Measurements from ENCODE around the gene TBP. TPM values are rescaled to one million over a fixed set of nuclear protein-coding genes. Genes with fewer than 3 reads are reported as not detected.
A peak's percentile ranks its signal among the peaks of the same experiment; 100 is the strongest.

The TBP gene
- total RNA-seq, 6 experiments from 2014 or later, result 5.3 to 9.1 (median 5.9) TPM

DNA sequence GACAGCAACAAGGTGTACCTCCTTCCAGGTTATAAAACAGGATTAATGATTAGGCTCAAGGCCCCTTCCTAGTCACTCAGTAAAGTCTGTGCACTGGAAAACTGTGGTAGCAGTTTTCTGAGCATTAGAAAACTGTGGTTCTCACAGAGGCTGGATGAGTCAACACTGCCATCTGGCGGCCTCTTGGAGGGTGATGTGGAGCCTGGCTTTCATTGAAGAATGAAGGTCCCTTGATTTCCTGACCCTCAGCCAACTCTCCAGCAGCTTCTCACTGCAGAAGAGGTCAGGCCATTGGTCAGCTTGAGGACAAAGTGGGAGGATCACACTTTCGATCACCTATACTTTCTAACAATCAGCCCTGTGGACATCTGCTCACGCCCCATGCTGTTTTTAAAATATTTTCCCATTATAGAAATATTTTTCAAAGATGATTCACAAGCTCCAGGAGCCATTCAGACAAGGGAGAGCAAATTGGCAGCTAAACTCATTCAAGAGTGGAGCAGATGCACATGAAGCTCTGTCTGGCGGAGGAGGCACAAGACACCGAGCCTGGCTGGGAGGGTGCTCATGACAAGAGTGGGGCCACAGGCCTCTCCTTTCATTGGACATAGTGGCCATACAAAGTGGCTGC lies 24.2 kb upstream of the TBP start:
- no peaks in the 10 kb centered on the region for H3K9me3 ChIP-seq
- WGBS (ENCODE audit: insufficient coverage, low coverage, low lambda C conversion rate, missing lambda C conversion rate), result 39% methylated on average over 5 of the region's 5 CpGs
- DNase-seq (peak; percentile 77 to 87 (median 82)), ATAC-seq (peak; percentile 99 to 100 (median 99))
- TF ChIP-seq POLR2A (IDR thresholded peaks at IDR 0.05), result no peak
- TF ChIP-seq, protein P1, sequence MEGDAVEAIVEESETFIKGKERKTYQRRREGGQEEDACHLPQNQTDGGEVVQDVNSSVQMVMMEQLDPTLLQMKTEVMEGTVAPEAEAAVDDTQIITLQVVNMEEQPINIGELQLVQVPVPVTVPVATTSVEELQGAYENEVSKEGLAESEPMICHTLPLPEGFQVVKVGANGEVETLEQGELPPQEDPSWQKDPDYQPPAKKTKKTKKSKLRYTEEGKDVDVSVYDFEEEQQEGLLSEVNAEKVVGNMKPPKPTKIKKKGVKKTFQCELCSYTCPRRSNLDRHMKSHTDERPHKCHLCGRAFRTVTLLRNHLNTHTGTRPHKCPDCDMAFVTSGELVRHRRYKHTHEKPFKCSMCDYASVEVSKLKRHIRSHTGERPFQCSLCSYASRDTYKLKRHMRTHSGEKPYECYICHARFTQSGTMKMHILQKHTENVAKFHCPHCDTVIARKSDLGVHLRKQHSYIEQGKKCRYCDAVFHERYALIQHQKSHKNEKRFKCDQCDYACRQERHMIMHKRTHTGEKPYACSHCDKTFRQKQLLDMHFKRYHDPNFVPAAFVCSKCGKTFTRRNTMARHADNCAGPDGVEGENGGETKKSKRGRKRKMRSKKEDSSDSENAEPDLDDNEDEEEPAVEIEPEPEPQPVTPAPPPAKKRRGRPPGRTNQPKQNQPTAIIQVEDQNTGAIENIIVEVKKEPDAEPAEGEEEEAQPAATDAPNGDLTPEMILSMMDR (IDR thresholded peaks at IDR 0.05), result peak; percentile 77 to 95 (median 92)
- no peak overlapping the region for H3K4me3 ChIP-seq
- peaks cover 0 to 5% (median 2%) of the 10 kb centered on the region in 4 donors for H3K4me1 ChIP-seq
- intact Hi-C loops (cut with DNase I), result loop anchor here in 1 of 2 donors (10.0 kb wide), 1 partner anchor 735 kb away; no protein-coding TSS in a partner anchor
- H3K27ac ChIP-seq, result no peak overlapping the region
- H3K36me3 ChIP-seq, result peaks cover 0 to 21% (median 11%) of the 10 kb centered on the region in 4 donors
- H3K27me3 ChIP-seq, result no peaks in the 10 kb centered on the region

DNA sequence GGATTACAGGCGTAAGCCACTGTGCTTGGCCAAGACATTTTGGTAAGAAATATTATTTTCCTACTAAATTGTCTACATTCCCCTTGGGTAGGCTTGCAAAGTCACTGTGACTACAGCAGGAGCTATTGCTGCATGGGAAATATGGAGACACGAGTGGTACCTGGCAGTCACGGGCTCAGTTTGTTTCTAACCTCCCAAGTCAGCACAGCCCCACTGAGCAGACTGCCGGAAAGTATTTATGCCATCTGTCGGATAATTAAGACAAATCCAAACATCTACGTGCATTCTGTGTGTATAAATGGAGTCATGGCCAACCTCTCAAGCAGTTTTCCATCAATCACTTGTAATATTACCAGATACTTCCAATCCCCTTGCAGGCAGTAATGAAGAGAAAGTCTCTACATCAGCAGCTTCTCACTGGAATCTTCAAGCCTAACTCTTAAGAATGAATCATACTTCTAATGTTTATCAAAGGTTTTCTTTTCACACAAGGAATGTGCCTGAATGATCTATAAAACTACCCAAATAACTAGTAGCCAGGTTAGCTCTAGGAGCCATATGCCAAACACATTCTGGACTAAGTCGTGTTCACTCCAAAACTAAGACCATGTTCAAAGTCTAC lies 21.2 kb upstream of the TBP start:
- no peak overlapping the region for H3K27ac ChIP-seq
- intact Hi-C loops (cut with DNase I), result no loop called here

DNA sequence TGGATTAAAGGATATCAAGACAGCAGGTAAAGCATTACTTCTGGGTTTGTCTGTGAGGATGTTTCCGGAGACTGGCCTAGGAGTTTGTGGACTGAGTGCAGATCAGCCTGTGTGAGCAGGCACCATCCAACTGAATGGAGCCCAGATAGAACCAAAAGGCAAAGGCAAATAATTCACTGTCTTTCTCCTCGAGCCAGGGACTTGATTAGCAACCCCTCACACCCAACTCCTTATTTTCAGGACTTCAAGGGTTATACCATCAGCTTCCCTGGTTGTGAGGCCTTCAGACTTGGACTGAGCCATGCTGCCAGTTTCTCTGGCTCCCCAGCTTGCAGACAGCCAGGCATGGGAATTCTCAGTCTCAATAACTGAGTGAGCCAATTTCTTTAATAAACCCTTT lies 20.4 kb upstream of the TBP start:
- DNase-seq (no peak), ATAC-seq (no peak)
- 78% methylated on average over 1 of the region's 2 CpGs for WGBS (ENCODE audit: insufficient coverage, low coverage, low lambda C conversion rate, missing lambda C conversion rate)
- intact Hi-C loops (cut with DNase I), result no loop called here
- Histone ChIP-seq H3K9me3 (no peaks in the 10 kb centered on the region), H3K27ac (no peak overlapping the region), H3K36me3 (peaks cover 4 to 59% (median 31%) of the 10 kb centered on the region in 4 donors), H3K27me3 (no peaks in the 10 kb centered on the region), H3K4me1 (peaks cover 0 to 14% (median 6%) of the 10 kb centered on the region in 4 donors), H3K4me3 (no peak overlapping the region)
- no peak for TF ChIP-seq POLR2A (IDR thresholded peaks at IDR 0.05)
- TF ChIP-seq, protein P1 (IDR thresholded peaks at IDR 0.05), result no peak

More for the DNA sequence above, 21.2 kb upstream of the TBP start:
- Histone ChIP-seq H3K4me1 (peaks cover 0 to 14% (median 6%) of the 10 kb centered on the region in 4 donors), H3K9me3 (no peaks in the 10 kb centered on the region), H3K36me3 (peaks cover 4 to 50% (median 27%) of the 10 kb centered on the region in 4 donors), H3K4me3 (no peak overlapping the region), H3K27me3 (no peaks in the 10 kb centered on the region)
- ATAC-seq (no peak), DNase-seq (no peak)
- TF ChIP-seq POLR2A (IDR thresholded peaks at IDR 0.05), result no peak
- TF ChIP-seq, protein P1 (IDR thresholded peaks at IDR 0.05), result no peak
- 94% methylated on average over 4 of the region's 7 CpGs for WGBS (ENCODE audit: insufficient coverage, low coverage, low lambda C conversion rate, missing lambda C conversion rate)

DNA sequence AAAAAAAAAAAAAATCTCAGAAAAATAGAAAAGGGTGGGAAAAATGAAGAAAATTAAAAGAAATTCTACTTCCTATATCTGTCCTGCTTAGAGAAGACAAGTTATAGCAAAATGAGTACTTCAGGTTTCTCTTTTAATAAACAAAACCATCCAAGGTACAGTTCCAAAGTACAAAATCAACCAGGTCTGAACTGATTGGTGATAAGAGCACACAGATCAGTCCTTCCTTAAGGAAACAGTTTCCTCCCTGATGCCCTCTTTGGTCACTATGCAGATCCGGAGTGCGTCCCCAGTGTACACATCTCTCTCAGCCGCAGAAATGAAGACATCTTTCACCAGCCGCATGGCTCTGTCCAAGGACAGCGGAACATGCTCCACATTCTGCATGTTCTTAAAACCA lies 19.2 kb upstream of the TBP start:
- peak overlapping the region in 1 of 3 donors; percentile 31 for H3K27ac ChIP-seq
- intact Hi-C loops (cut with DNase I), result no loop called here
- H3K36me3 ChIP-seq, result peaks cover 4 to 71% (median 37%) of the 10 kb centered on the region in 4 donors

More for the DNA sequence above, 19.2 kb upstream of the TBP start:
- TF ChIP-seq, protein P1 (IDR thresholded peaks at IDR 0.05), result no peak
- TF ChIP-seq POLR2A (IDR thresholded peaks at IDR 0.05), result no peak
- H3K9me3 ChIP-seq, result no peaks in the 10 kb centered on the region
- ATAC-seq, result peak; percentile 43 to 64 (median 60)
- peaks cover 0 to 14% (median 6%) of the 10 kb centered on the region in 4 donors for H3K4me1 ChIP-seq
- no peaks in the 10 kb centered on the region for H3K27me3 ChIP-seq
- WGBS (ENCODE audit: insufficient coverage, low coverage, low lambda C conversion rate, missing lambda C conversion rate), result 73% methylated on average over 4 of the region's 5 CpGs
- DNase-seq, result no peak
- H3K4me3 ChIP-seq, result no peak overlapping the region
